ENCODE results near the gene URAD.

Gene URAD

GRCh38 chr13:28001049-28001448 is 12.6 kb upstream of the URAD start:
- DNase-seq (ENCODE audit: low read depth in 1 of 2, low spot score in 1 of 2) = no peak

- DNase-seq (ENCODE audit: low read depth in 1 of 2, low spot score in 1 of 2) = no peak
Observed at GRCh38 chr13:28000567-28000966, 12.1 kb upstream of the URAD start.

- no peak for DNase-seq (ENCODE audit: low read depth in 1 of 2, low spot score in 1 of 2)
Observed at GRCh38 chr13:27997904-27998522, 9.5 kb upstream of the URAD start.

GRCh38 chr13:27991881-27992280 is 3.4 kb upstream of the URAD start:
- no peak for DNase-seq (ENCODE audit: low read depth in 1 of 2, low spot score in 1 of 2)

GRCh38 chr13:27985600-27985999 is 2.9 kb downstream of the URAD start:
- DNase-seq (ENCODE audit: low read depth in 1 of 2, low spot score in 1 of 2) = no peak

GRCh38 chr13:27982361-27982760 is 6.1 kb downstream of the URAD start:
- no peak for DNase-seq (ENCODE audit: low read depth in 1 of 2, low spot score in 1 of 2)

GRCh38 chr13:27981006-27981708 is 7.3 kb downstream of the URAD start:
- no peak for DNase-seq (ENCODE audit: low read depth in 1 of 2, low spot score in 1 of 2)

GRCh38 chr13:27980280-27980998 is 8.1 kb downstream of the URAD start:
- DNase-seq (ENCODE audit: low read depth in 1 of 2, low spot score in 1 of 2) = no peak

- no peak for DNase-seq (ENCODE audit: low read depth in 1 of 2, low spot score in 1 of 2)
Observed at GRCh38 chr13:27979765-27980279, 8.7 kb downstream of the URAD start.

GRCh38 chr13:27979001-27979643 is 9.4 kb downstream of the URAD start:
- no peak for DNase-seq (ENCODE audit: low read depth in 1 of 2, low spot score in 1 of 2)

GRCh38 chr13:27978301-27978968 is 10.1 kb downstream of the URAD start:
- no peak for DNase-seq (ENCODE audit: low read depth in 1 of 2, low spot score in 1 of 2)

GRCh38 chr13:27977476-27978300 is 10.8 kb downstream of the URAD start:
- no peak for DNase-seq (ENCODE audit: low read depth in 1 of 2, low spot score in 1 of 2)

- no peak for DNase-seq (ENCODE audit: low read depth in 1 of 2, low spot score in 1 of 2)
Observed at GRCh38 chr13:27976362-27977091, 12.0 kb downstream of the URAD start.

GRCh38 chr13:27975564-27976361 is 12.7 kb downstream of the URAD start:
- DNase-seq (ENCODE audit: low read depth in 1 of 2, low spot score in 1 of 2) = no peak

GRCh38 chr13:27973961-27974662 is 14.4 kb downstream of the URAD start:
- no peak for DNase-seq (ENCODE audit: low read depth in 1 of 2, low spot score in 1 of 2)

- no peak for DNase-seq (ENCODE audit: low read depth in 1 of 2, low spot score in 1 of 2)
Observed at GRCh38 chr13:27973291-27973690, 15.2 kb downstream of the URAD start.

- DNase-seq (ENCODE audit: low read depth in 1 of 2, low spot score in 1 of 2) = no peak
Observed at GRCh38 chr13:27972478-27972820, 16.0 kb downstream of the URAD start.

- DNase-seq (ENCODE audit: low read depth in 1 of 2, low spot score in 1 of 2) = no peak
Observed at GRCh38 chr13:27971776-27972477, 16.6 kb downstream of the URAD start.
